SK-N-SH (cell line): ENCODE data around the gene PARVG. TPM values are rescaled to one million over a fixed set of nuclear protein-coding genes. Genes with fewer than 3 reads are reported as not detected.

Experiments used
- CTCF ChIA-PET: fragments of 300-600, 350-600 bp; formaldehyde crosslinking; extraction: SDS; loops from one replicate; lab custom pipeline; 2021; lab: Yijun Ruan, JAX
- POLR2A ChIA-PET: fragments of 350-600 bp; sonication (Branson Sonifier 250); formaldehyde crosslinking; extraction: SDS; loops from one replicate; lab custom pipeline; 2020; ENCODE audit warnings: antibody characterized with exemption, inconsistent platforms; lab: Yijun Ruan, JAX
- DNase-seq: peaks from one replicate; pipeline ENCODE4 v3.0.0; 2012
- H2AFZ ChIP-seq: fragments of 200-600 bp; sonication (generic); 2 replicates; pipeline ENCODE4 v1.8.1; 2016; ENCODE audit warnings: antibody characterized with exemption, mild to moderate bottlenecking, low read depth
- H3F3A ChIP-seq: fragments of 200-600 bp; sonication (generic); replicated peaks from 2 replicates; pipeline ENCODE3; 2016; ENCODE audit warnings: antibody characterized with exemption, mild to moderate bottlenecking; ENCODE audit not compliant: insufficient read depth
- H3K27ac ChIP-seq, 2 experiments: fragments of 200-500 bp in 1 of 2; fragments of 200-600 bp in 1 of 2; sonication (Bioruptor generic) in 1 of 2; sonication (generic), shearing (Covaris generic) in 1 of 2; 2 replicates each; pipeline versions ENCODE4 v1.5.1 to v1.6.1; 2014 to 2016; ENCODE audit warnings: low read depth in 2 of 2, inconsistent platforms in 1 of 2, low read length in 1 of 2, mild to moderate bottlenecking in 1 of 2, mixed read lengths in 1 of 2
- H3K27me3 ChIP-seq: fragments of 200-600 bp; sonication (generic), shearing (Covaris generic); 2 replicates; pipeline ENCODE4 v1.6.1; 2016; ENCODE audit warnings: mixed run types; ENCODE audit not compliant: insufficient read depth
- H3K36me3 ChIP-seq, 2 experiments: fragments of 200-500 bp in 1 of 2; fragments of 200-600 bp in 1 of 2; sonication (Bioruptor generic) in 1 of 2; sonication (generic) in 1 of 2; replicated peaks in 1 of 2; 2 replicates each; pipeline versions ENCODE3 to v1.5.1; 2014 to 2016; ENCODE audit warnings: low read length in 1 of 2, mild to moderate bottlenecking in 1 of 2; ENCODE audit not compliant: insufficient read depth in 2 of 2, control insufficient read depth in 1 of 2
- H3K4me1 ChIP-seq, 2 experiments: fragments of 200-500 bp in 1 of 2; fragments of 200-600 bp in 1 of 2; sonication (Bioruptor generic) in 1 of 2; sonication (generic), shearing (Covaris generic) in 1 of 2; 2 replicates each; pipeline versions ENCODE4 v1.5.1 to v1.6.1; 2014 to 2016; ENCODE audit warnings: low read depth in 1 of 2, low read length in 1 of 2, mixed run types in 1 of 2; ENCODE audit not compliant: insufficient read depth in 2 of 2, control insufficient read depth in 1 of 2
- H3K4me2 ChIP-seq: fragments of 200-600 bp; sonication (generic), shearing (Covaris generic); 2 replicates; pipeline ENCODE4 v1.6.1; 2017; ENCODE audit warnings: mixed run types
- H3K4me3 ChIP-seq, 2 experiments: fragments of 200-500 bp in 1 of 2; fragments of 200-600 bp in 1 of 2; sonication (Bioruptor generic) in 1 of 2; sonication (generic), shearing (Covaris generic) in 1 of 2; 2 replicates each; pipeline versions ENCODE4 v1.5.1 to v1.8.1; 2014 to 2016; ENCODE audit warnings: low read depth in 2 of 2, inconsistent platforms in 1 of 2, low read length in 1 of 2, mild to moderate bottlenecking in 1 of 2, mixed read lengths in 1 of 2, moderate library complexity in 1 of 2
- H3K79me2 ChIP-seq: fragments of 200-600 bp; sonication (generic); 2 replicates; pipeline ENCODE4 v1.8.1; 2017; ENCODE audit warnings: mild to moderate bottlenecking; ENCODE audit not compliant: insufficient read depth
- H3K9ac ChIP-seq: fragments of 200-600 bp; sonication (generic); 2 replicates; pipeline ENCODE4 v1.6.1; 2017; ENCODE audit warnings: mixed run types
- H3K9me2 ChIP-seq: fragments of 200-600 bp; sonication (generic); 2 replicates; pipeline ENCODE4 v1.6.1; 2017; ENCODE audit warnings: mixed run types
- H3K9me3 ChIP-seq: fragments of 200-600 bp; sonication (generic); 2 replicates; pipeline ENCODE4 v1.6.1; 2017; ENCODE audit warnings: mixed run types, mild to moderate bottlenecking, moderate library complexity
- H4K20me1 ChIP-seq: fragments of 200-600 bp; sonication (generic); 2 replicates; pipeline ENCODE4 v1.6.1; 2017; ENCODE audit warnings: mild to moderate bottlenecking, mixed run types; ENCODE audit not compliant: insufficient read depth
- ELF1 ChIP-seq: IDR thresholded peaks from 2 replicates; pipeline ENCODE4 v1.4.0; 2012
- EP300 ChIP-seq, 2 experiments: IDR thresholded peaks; 2 replicates each; pipeline versions ENCODE4 v1.4.0 to v1.6.1; 2012; ENCODE audit warnings: borderline replicate concordance in 1 of 2, low read depth in 1 of 2, low read length in 1 of 2
- EZH2phosphoT487 ChIP-seq: fragments of 200-600 bp; sonication (generic); IDR thresholded peaks from 2 replicates; pipeline ENCODE4 v1.6.1; 2017; ENCODE audit warnings: low read depth, mixed run types, mild to moderate bottlenecking, antibody characterized with exemption, moderate library complexity, borderline replicate concordance
- FOSL2 ChIP-seq: IDR thresholded peaks from 2 replicates; pipeline ENCODE4 v1.4.0; 2012; ENCODE audit warnings: low read depth, mild to moderate bottlenecking, moderate library complexity, borderline replicate concordance
- FOXM1 ChIP-seq: IDR thresholded peaks from 2 replicates; pipeline ENCODE4 v1.4.0; 2012; ENCODE audit warnings: low read depth, mild to moderate bottlenecking
- GABPA ChIP-seq: IDR thresholded peaks from 2 replicates; pipeline ENCODE4 v1.4.0; 2012; ENCODE audit warnings: low read depth, mild to moderate bottlenecking
- JUND ChIP-seq: IDR thresholded peaks from 2 replicates; pipeline ENCODE4 v1.4.0; 2012
- NRF1 ChIP-seq: IDR thresholded peaks from 2 replicates; pipeline ENCODE4 v1.6.1; 2012; ENCODE audit warnings: low read depth, mild to moderate bottlenecking, low read length
- PBX3 ChIP-seq: IDR thresholded peaks from 2 replicates; pipeline ENCODE4; 2012
- POLR2AphosphoS5 ChIP-seq: IDR thresholded peaks from 2 replicates; pipeline ENCODE4 v1.6.1; 2012; ENCODE audit warnings: low read depth, low read length
- RCOR1 ChIP-seq: fragments of 150-350 bp; IDR thresholded peaks from 2 replicates; pipeline ENCODE4 v1.6.1; 2017; ENCODE audit warnings: antibody characterized with exemption, low read length
- RFX5 ChIP-seq: IDR thresholded peaks from 2 replicates; pipeline ENCODE4 v1.6.1; 2012; ENCODE audit warnings: mild to moderate bottlenecking, improper control_type of control experiment, low read length
- RXRA ChIP-seq: IDR thresholded peaks from 2 replicates; pipeline ENCODE4 v1.4.0; 2012; ENCODE audit warnings: low read depth, mild to moderate bottlenecking, borderline replicate concordance
- SIN3A ChIP-seq: IDR thresholded peaks from 2 replicates; pipeline ENCODE4 v1.6.1; 2012; ENCODE audit warnings: low read depth, mild to moderate bottlenecking, low read length, moderate library complexity, borderline replicate concordance
- TAF1 ChIP-seq: IDR thresholded peaks from 2 replicates; pipeline ENCODE4 v1.6.1; 2012; ENCODE audit warnings: low read depth, mild to moderate bottlenecking, low read length, moderate library complexity, borderline replicate concordance
- TEAD4 ChIP-seq: IDR thresholded peaks from 2 replicates; pipeline ENCODE4 v1.4.0; 2012; ENCODE audit warnings: mild to moderate bottlenecking, borderline replicate concordance; ENCODE audit not compliant: insufficient read depth
- YY1 ChIP-seq: IDR thresholded peaks from 2 replicates; pipeline ENCODE4 v1.4.0; 2012; ENCODE audit warnings: low read depth, mild to moderate bottlenecking
- ZBTB33 ChIP-seq: IDR thresholded peaks from 2 replicates; pipeline ENCODE4 v1.4.0; 2012; ENCODE audit warnings: low read depth, borderline replicate concordance
- WGBS: methylation state at CpG from one replicate; pipeline ENCODE4 v1.1.6; 2017; ENCODE audit warnings: low lambda C conversion rate; 5-methylcytosine and 5-hydroxymethylcytosine counted together
- polyA plus RNA-seq, 3 experiments: library from polyadenylated mRNA; depleted of rRNA; stranded (reverse); fragments of >200 nt; gene quantifications; 2 replicates each; pipeline ENCODE4 v1.2.3, GENCODE V29; 2012
- TF ChIP-seq, protein P1 (sequence below): fragments of 150-350 bp; IDR thresholded peaks from 2 replicates; pipeline ENCODE4 v1.6.1; 2017; ENCODE audit warnings: antibody characterized with exemption, low read length, low read depth, borderline replicate concordance

PARVG gene
- polyA plus RNA-seq, 1 of the 3 experiments (the other 2 are of a cell fraction) = 0.05 TPM

GRCh38 chr22:44137415-44137814 lies 43.3 kb upstream of the PARVG start (continued):
- TF ChIP-seq TAF1 (no peak), FOXM1 (no peak)

- DNase-seq = no peak
- CTCF ChIA-PET = no interaction called here
Measured at GRCh38 chr22:44139773-44140172, 41.0 kb upstream of the PARVG start.

DNA sequence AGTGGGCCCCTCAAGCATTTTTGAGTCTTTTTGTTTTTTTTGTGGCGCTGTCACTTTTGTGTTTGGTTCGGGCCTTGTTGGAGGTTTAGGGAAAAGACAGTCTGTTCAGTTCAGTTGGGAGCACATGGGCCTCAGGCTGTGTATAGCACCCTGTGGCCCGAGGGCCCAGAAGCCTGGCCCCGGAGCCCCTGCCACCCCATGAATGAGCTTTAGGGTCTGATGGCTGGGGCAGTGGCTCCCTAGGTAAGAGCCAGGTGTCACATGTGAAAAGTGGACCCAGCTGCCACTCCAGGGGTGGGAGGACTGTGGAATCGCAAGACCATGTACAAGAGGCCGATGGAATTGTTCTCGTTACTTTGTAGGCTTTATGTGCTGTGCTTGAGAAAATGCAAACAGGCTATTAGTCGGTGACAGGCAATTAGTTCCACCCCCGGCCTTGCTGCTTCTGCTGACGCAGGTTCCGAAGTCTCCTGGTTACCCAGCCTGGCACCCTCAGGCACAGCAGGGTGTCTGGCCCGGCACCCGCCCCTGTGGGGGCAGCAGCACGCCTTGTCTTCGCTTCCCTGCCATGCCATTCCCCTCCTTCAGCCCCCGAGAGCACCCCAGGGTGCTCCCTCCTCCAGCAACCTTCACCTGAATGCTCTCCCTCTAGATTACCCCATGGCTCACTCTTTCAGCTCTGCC lies 38.2 kb upstream of the PARVG start:
- Histone ChIP-seq H3K36me3 (no peaks in the 10 kb centered on the region), H3K9ac (no peak overlapping the region), H3K4me2 (no peak overlapping the region), H3K27me3 (no peaks in the 10 kb centered on the region), H3K4me3 (no peak overlapping the region), H2AFZ (no peak overlapping the region), H3K9me3 (no peaks in the 10 kb centered on the region), H3K9me2 (no peaks in the 10 kb centered on the region), H3K79me2 (no peaks in the 10 kb centered on the region), H3K27ac (no peak overlapping the region), H4K20me1 (no peaks in the 10 kb centered on the region), H3K4me1 (no peaks in the 10 kb centered on the region; a peak in 1 of 4 replicates), H3F3A (no peaks in the 10 kb centered on the region)
- DNase-seq = no peak
- WGBS = 86% methylated on average over 6 of the region's 16 CpGs
- TF ChIP-seq RXRA (no peak), RFX5 (no peak), ELF1 (no peak), ZBTB33 (no peak)
- TF ChIP-seq, protein P1, sequence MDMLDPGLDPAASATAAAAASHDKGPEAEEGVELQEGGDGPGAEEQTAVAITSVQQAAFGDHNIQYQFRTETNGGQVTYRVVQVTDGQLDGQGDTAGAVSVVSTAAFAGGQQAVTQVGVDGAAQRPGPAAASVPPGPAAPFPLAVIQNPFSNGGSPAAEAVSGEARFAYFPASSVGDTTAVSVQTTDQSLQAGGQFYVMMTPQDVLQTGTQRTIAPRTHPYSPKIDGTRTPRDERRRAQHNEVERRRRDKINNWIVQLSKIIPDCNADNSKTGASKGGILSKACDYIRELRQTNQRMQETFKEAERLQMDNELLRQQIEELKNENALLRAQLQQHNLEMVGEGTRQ = no peak
- POLR2A ChIA-PET = no interaction called here
- CTCF ChIA-PET = interaction anchor here (1.0 to 1.1 kb wide), 2 partner anchors 13 to 61 kb away, joined by 4 to 5 read pairs; no protein-coding TSS in a partner anchor

More at GRCh38 chr22:44139773-44140172, 41.0 kb upstream of the PARVG start:
- Histone ChIP-seq H3K9ac (no peak overlapping the region), H3K9me2 (no peaks in the 10 kb centered on the region), H3K4me3 (no peak overlapping the region), H2AFZ (no peak overlapping the region), H3K27ac (no peak overlapping the region), H3K27me3 (no peaks in the 10 kb centered on the region), H3K9me3 (no peaks in the 10 kb centered on the region; the same call in 1 of the 2 replicates), H3K4me2 (no peak overlapping the region), H3K79me2 (no peaks in the 10 kb centered on the region), H3K4me1 (no peaks in the 10 kb centered on the region), H3F3A (no peaks in the 10 kb centered on the region), H4K20me1 (no peaks in the 10 kb centered on the region), H3K36me3 (peaks cover 6 to 14% of the 10 kb centered on the region in 2 experiments)
- TF ChIP-seq ELF1 (no peak), GABPA (no peak), EP300 (IDR thresholded peaks at IDR 0.05; ENCODE audit: borderline replicate concordance in 1 of 2, low read depth in 1 of 2, low read length in 1 of 2) (no peak), POLR2AphosphoS5 (no peak), PBX3 (no peak), NRF1 (no peak), RCOR1 (no peak), FOXM1 (no peak), SIN3A (no peak), TEAD4 (no peak), EZH2phosphoT487 (no peak), FOSL2 (no peak), JUND (no peak), YY1 (no peak)
- TF ChIP-seq, protein P1 = no peak
- 96% methylated on average over 5 of the region's 6 CpGs for WGBS
- POLR2A ChIA-PET = no interaction called here
